HT1080 (cell line): ENCODE data around the gene TEDDM1. TPM values are rescaled to one million over a fixed set of nuclear protein-coding genes. Genes with fewer than 3 reads are reported as not detected.
"Not testable (repeated sequence)": the region's sequence is repeated elsewhere in the genome, so short reads cannot be mapped to it uniquely, and the experiment has no call there.

Source experiments
- DNase-seq: peaks from one replicate; pipeline ENCODE4 v3.0.0-alpha.2; 2015; ENCODE audit warnings: low read depth
- polyA plus RNA-seq, 2 experiments: library from polyadenylated mRNA; depleted of rRNA; stranded (reverse); fragments of >200 nt; gene quantifications; 2 replicates each; pipeline ENCODE4 v1.2.3, GENCODE V29; 2015
- total RNA-seq: library from RNA; depleted of rRNA; stranded (reverse); fragments of >200 nt; shearing (Covaris generic); gene quantifications from 2 replicates; pipeline ENCODE4 v1.2.3, GENCODE V29; 2014; rRNA removed

The TEDDM1 gene, protein sequence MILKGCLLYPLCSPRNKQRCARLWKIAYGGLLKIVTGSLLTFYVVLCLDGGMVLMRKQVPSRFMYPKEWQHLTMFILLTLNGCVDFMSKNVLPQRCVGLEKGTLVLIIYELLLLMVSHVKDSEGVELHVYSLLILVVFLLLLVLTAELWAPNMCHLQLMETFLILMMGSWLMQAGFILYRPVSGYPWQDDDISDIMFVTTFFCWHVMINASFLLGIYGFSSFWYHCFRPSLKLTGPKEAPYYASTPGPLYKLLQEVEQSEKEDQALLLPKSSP
- not detected in 2 replicates for total RNA-seq
- polyA plus RNA-seq (2015; cell fraction: cytosol; rRNA removed), result not detected in 2 replicates
- polyA plus RNA-seq (2015; cell fraction: nucleus; rRNA removed), result not detected in 2 replicates

DNA sequence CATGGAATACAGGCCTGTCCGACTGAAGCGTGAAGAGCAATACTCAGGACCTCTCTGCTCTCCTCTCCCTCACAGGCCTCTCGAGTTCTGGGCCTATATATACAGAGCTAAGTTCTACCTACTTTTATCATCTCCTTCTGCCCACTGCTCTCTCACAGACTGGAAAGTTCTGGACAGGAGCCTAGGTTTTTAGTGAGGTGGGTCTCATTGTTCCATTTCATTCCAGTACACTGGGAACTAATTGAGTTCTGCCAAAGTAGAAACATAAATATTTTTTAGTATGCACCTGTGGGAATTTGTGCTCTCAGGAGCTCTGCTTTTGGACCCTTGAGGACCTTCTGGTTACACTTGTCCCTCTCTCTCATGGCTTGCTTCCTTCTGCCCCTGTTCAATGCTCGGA is at the start of gene TEDDM1:
TSS of gene TEDDM1 (minus strand) at position 101 of the 400 bp plus-strand sequence. CDS start 182 bp downstream, outside the sequence.
- DNase-seq, result no peak

GRCh38 chr1:182450087-182450486 is 49.6 kb upstream of the TEDDM1 start, which contains the start of gene RGSL1:
Gene RGSL1 (plus strand): TSS chr1:182450146. CDS start chr1:182450166, 20 bp downstream.
- no peak for DNase-seq

GRCh38 chr1:182447660-182448059 is 47.2 kb upstream of the TEDDM1 start:
- DNase-seq, result no peak

- DNase-seq, result not testable (repeated sequence)
Observed at GRCh38 chr1:182447124-182447523, 46.7 kb upstream of the TEDDM1 start.

- DNase-seq, result peak; percentile 35
Observed at GRCh38 chr1:182446033-182446669, 45.7 kb upstream of the TEDDM1 start.

- DNase-seq, result no peak
Observed at GRCh38 chr1:182444497-182444896, 44.0 kb upstream of the TEDDM1 start.

GRCh38 chr1:182442333-182442732 is 41.9 kb upstream of the TEDDM1 start:
- DNase-seq, result no peak

DNA sequence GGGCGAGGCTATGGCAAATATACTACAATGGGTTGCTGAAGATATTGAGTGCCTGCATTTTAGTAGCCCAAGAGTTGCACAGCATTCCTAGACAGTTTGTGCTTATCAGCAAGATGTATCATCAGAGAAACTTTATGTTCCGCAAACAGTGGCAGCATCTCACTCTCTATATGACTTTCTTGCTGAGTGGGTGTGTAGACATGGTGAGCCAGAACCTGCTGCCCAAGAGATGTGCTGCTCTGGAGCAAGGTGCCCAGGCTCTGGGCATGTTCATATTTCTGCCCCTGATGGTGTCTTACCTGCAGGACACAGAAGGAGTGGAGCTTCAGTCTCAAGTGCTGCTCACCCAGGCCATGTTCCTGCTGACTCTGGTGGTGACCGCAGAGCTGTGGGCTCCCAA is 41.3 kb upstream of the TEDDM1 start:
- DNase-seq, result no peak

- no peak for DNase-seq
Observed at GRCh38 chr1:182438326-182438725, 37.9 kb upstream of the TEDDM1 start.

DNA sequence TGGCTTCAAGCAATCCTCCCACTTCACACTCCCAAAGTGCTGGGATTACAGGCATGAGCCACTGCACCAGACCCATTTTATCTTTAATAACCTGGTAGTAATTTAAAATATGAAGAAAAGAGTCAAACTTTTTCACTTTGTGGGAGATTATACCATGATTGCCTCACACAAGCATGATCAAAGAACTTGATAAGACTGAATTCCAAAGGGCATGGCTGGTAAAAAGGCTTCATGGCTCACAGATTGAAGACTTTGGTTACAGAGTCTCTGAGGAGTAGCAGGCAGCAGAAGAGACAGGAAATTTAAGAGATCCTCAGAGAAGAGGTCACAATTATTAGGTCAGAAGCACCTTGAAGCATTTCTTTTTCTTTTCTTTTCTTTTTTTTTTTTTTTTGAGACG is 33.1 kb upstream of the TEDDM1 start:
- DNase-seq, result no peak

DNA sequence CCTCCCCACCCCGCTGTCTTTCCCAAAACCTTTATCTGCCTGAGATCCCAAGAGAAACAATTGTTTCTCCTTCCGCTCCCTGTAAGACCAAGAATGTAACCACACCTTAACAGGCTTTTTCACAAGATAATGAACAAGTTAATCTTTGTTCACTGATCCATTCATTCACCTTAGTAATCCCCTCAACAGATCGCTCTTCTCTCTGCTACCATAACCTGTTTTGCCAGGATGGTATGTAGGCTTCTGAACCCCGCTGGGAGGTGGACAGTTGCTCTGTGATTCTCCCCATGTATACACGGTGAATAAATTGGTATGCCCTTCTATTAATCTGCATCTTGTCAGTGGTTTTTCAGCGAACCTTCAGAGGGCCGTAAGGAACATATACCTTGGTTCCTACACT is 30.8 kb upstream of the TEDDM1 start:
- DNase-seq, result no peak

DNA sequence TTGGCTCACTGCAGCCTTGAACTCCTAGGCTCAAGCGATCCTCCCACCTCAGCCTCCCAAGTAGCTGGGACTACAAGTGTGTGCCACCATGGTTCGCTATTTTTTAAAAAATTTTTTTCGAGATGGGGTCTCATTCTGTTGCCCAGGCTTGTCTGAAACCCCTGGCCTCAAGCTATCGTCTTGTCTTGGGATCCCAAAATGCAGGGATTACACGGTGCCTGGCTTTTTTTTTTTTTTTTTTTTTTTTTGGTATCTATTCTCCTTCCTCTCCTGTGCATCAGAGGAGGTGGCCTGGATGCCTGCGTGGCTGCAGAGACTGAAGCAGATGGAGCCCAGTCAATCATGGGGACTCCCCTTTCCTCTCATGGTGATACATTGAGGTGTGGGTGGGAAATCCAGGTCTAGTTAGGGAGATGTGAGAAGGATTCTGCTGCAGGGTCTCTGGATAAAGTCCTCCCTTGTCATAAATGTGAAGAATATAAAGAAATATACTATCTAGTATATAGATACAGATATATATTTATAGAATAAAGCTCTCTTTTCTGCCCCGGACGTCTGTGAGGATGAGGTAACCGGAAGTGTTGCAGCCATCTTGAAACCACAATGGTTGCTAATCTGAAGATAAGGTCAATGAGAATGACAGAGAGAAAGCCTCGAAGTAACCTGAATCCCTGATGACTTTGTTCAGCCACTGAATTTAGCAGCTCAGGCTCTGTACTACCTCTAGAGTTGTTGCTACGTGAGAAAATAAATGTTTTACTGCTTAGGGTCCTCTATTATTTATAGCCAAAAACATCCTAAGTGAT is 30.0 kb upstream of the TEDDM1 start:
- DNase-seq, result peak; percentile 50

DNA sequence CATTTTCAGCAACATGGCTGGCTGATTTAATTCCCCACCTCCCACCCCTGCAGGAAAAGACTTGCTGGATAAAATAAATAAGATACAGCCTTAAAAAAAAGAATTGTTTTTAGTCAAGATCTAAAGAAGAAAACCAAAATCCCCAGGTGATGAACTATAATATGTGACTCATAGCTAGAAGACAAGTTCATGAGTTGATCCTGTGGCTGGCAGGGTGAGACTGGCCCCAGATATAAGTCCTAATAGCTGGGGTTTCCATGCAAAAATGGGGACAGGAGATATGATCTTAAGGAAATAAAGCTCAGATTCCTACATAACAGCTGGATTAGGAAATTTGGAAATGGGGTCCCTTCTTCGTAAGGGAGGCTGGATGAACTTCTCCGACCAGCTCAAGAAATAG is 27.6 kb upstream of the TEDDM1 start:
- DNase-seq, result no peak

DNA sequence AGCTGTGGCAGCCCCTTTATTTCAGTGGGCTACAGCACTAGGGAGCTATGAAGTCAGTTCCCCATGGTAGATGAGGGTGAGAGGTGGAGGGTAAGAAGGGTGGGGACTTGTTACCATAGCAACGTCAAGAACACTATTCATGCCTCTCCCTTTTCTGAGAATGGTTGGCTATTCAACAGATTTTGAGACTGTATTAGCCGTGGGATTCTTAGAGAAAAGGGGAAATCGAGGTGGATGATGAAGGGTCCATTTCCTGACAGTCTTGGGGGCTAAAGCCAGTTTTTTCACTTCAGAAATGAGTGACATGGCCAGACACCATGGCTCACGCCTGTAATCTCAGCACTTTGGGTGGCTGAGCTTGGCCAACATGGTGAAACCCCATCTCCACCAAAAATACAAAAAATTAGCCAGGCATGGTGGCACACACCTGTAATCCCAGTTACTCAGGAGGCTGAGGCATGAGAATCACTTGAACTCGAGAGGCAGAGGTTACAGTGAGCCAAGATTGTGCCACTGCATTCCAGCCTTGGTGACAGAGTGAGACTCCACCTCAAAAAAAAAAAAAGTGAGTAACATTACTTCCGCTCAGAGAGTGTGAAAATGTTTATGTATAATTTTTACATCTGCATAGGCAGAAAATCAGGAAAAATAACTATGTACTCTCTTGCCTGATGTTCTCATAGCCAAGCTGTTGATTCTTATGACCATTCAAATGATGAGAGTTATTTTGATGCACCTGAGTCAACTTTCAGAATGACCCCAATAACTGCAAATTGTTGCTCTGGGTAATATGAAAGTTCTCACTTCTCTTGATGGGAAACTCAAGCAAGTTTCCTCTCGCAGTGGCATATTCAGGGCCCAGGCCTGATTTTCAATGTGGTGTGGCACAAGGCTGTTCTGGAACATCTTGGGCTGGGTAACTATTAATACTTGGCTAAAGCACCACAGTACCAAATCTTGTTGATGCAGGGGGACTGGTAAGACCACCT is 26.3 kb upstream of the TEDDM1 start:
- DNase-seq, result no peak

GRCh38 chr1:182415789-182416188 is 15.3 kb upstream of the TEDDM1 start:
- DNase-seq, result no peak

DNA sequence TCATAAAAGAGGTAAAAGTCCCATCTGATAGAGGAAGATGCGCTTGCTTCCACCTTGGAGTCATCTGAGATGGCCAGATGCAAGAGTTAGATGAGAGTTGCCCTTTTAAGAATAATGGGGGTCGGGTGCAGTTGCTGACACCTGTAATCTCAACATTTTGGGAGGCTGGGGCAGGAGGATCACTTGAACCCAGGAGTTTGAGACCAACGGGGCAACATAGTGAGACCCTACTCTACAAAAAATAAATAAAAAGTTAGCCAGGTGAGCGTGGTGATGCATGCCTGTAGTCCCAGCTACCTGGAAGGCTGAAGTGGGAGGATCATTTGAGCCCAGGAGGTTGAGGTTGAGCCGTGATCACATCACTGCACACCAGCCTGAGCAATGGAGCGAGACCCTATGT is 13.5 kb upstream of the TEDDM1 start:
- DNase-seq, result no peak

- no peak for DNase-seq
Observed at GRCh38 chr1:182413486-182413885, 13.0 kb upstream of the TEDDM1 start.

- no peak for DNase-seq
Observed at GRCh38 chr1:182410620-182411273, 10.3 kb upstream of the TEDDM1 start.

DNA sequence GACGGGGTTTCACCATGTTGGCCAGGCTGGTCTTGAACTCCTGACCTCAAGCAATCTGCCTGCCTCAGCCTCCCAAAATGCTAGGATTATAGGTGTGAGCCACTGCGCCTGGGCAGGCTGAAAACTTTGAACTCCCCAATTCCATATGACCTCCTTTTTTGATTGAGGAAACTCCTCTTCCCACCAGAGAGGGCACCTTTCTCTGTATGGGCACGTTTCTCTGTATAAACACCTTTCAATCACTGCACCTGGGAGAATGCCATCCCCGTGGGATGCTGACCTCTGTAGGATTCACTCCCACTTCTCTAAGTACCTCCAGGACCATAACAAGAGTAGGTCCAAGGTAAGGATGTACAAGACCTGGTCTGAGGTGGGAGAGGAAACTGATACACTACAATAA is 9.7 kb upstream of the TEDDM1 start:
- DNase-seq, result no peak

GRCh38 chr1:182408435-182409075 is 8.1 kb upstream of the TEDDM1 start:
- DNase-seq, result no peak
